ENCODE measurements around the gene TNNT2.

Gene TNNT2

GRCh38 chr1:201359873-201360210 is 17.6 kb downstream of the TNNT2 start:
- TF ChIP-seq CTCF (IDR thresholded peaks at IDR 0.05) = no peak

- TF ChIP-seq CTCF (IDR thresholded peaks at IDR 0.05) = no peak
Measured at GRCh38 chr1:201359031-201359872, 18.2 kb downstream of the TNNT2 start.

GRCh38 chr1:201358596-201358995 is 18.9 kb downstream of the TNNT2 start:
- TF ChIP-seq CTCF (IDR thresholded peaks at IDR 0.05) = no peak

GRCh38 chr1:201357636-201358348 is 19.7 kb downstream of the TNNT2 start:
- TF ChIP-seq CTCF (IDR thresholded peaks at IDR 0.05) = no peak

GRCh38 chr1:201357211-201357610 is 20.3 kb downstream of the TNNT2 start:
- TF ChIP-seq CTCF (IDR thresholded peaks at IDR 0.05) = no peak

- no peak for TF ChIP-seq CTCF (IDR thresholded peaks at IDR 0.05)
Measured at GRCh38 chr1:201356701-201357100, 20.8 kb downstream of the TNNT2 start.

GRCh38 chr1:201356236-201356635 is 21.2 kb downstream of the TNNT2 start:
- no peak for TF ChIP-seq CTCF (IDR thresholded peaks at IDR 0.05)
